H1 (cell line): ENCODE data around the gene SLC1A1.
A peak's percentile ranks its signal among the peaks of the same experiment; 100 is the strongest.

Source experiments
- CEBPB ChIP-seq: IDR thresholded peaks from 2 replicates; pipeline ENCODE4 v1.6.1; 2012; ENCODE audit warnings: low read depth, low read length
- CHD2 ChIP-seq: IDR thresholded peaks from 2 replicates; pipeline ENCODE4 v1.6.1; 2012; ENCODE audit warnings: low read length, improper control_type of control experiment
- CTCF ChIP-seq, 3 experiments: IDR thresholded peaks; 1 replicate in 2 of 3; 2 replicates in 1 of 3; pipeline versions ENCODE4 v1.5.1 to v1.6.1; 2011; ENCODE audit warnings: low read length in 3 of 3, mild to moderate bottlenecking in 3 of 3, inconsistent platforms in 2 of 3, low read depth in 1 of 3, moderate library complexity in 1 of 3; ENCODE audit not compliant: insufficient read depth in 1 of 3; ENCODE audit errors: control extremely low read depth in 1 of 3
- EGR1 ChIP-seq: IDR thresholded peaks from 2 replicates; pipeline ENCODE4 v1.6.1; 2011; ENCODE audit warnings: low read depth, low read length, borderline replicate concordance
- EP300 ChIP-seq, 2 experiments: IDR thresholded peaks; 1 replicate in 1 of 2; 2 replicates in 1 of 2; pipeline ENCODE4 v1.6.1; 2011 to 2012; ENCODE audit warnings: low read depth in 2 of 2, low read length in 2 of 2, mild to moderate bottlenecking in 2 of 2, borderline replicate concordance in 1 of 2, inconsistent platforms in 1 of 2, moderate library complexity in 1 of 2
- JUN ChIP-seq: IDR thresholded peaks from 2 replicates; pipeline ENCODE4 v1.6.1; 2011; ENCODE audit warnings: low read depth, mild to moderate bottlenecking, improper control_type of control experiment, low read length
- SUZ12 ChIP-seq: fragments of 200-600 bp; sonication (generic); IDR thresholded peaks from 2 replicates; pipeline ENCODE4 v1.6.1; 2012; ENCODE audit warnings: mild to moderate bottlenecking, inconsistent platforms, low read length, moderate library complexity, mixed read lengths
- ZNF274 ChIP-seq: IDR thresholded peaks from 2 replicates; pipeline ENCODE4 v1.7.0; 2012; ENCODE audit warnings: low read length, borderline replicate concordance; ENCODE audit errors: extremely low read depth

- TF ChIP-seq EP300 (IDR thresholded peaks at IDR 0.05; ENCODE audit: borderline replicate concordance in 1 of 2, low read depth in 2 of 2, low read length in 2 of 2) (no peak), JUN (no peak), EGR1 (no peak), CHD2 (no peak), CTCF (IDR thresholded peaks at IDR 0.05; ENCODE audit: control extremely low read depth in 1 of 3, insufficient read depth in 1 of 3, low read depth in 1 of 3, low read length in 3 of 3) (no peak), SUZ12 (peak; percentile 48; the same call in 1 of the 2 replicates), ZNF274 (no peak), CEBPB (no peak)
These were observed 697 bp downstream of the SLC1A1 start for GRCh38 chr9:4490705-4491625.
